D721Med (cell line): ENCODE data around the gene WNT8A.

Experiments
- DNase-seq: peaks from one replicate; pipeline ENCODE4 v3.0.0; 2011; ENCODE audit warnings: low spot score; ENCODE audit not compliant: insufficient read length
- FAIRE-seq: peaks from 2 replicates; lab custom pipeline; 2011; peaks lifted over from hg19 to GRCh38; lab: Jason Lieb, UNC
- TF ChIP-seq, protein P1 (sequence below): IDR thresholded peaks from 2 replicates; pipeline ENCODE4 v1.5.1; 2012; ENCODE audit warnings: mild to moderate bottlenecking, control low read depth; ENCODE audit not compliant: insufficient read depth; ENCODE audit errors: missing control alignments

The WNT8A gene

DNA sequence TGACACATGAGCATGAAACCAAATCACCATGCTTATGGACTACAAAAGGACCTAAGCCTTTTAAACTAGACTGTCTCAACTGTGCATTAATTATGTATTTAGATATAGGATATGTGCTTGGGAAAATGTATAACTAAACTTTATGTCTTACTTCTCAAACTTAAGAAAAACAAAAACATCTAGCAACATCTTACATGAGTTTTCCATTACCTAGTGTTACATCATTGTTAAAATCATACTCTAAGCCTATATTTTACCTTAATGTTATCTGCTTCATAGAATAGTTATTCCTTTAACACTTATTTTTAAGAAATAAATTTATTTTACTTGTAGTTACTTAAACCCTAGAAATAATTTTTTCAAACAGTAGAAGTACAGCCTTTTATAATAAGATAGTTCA is 31.4 kb downstream of the WNT8A start:
- DNase-seq (no peak), FAIRE-seq (peak; percentile 71)
- TF ChIP-seq, protein P1, sequence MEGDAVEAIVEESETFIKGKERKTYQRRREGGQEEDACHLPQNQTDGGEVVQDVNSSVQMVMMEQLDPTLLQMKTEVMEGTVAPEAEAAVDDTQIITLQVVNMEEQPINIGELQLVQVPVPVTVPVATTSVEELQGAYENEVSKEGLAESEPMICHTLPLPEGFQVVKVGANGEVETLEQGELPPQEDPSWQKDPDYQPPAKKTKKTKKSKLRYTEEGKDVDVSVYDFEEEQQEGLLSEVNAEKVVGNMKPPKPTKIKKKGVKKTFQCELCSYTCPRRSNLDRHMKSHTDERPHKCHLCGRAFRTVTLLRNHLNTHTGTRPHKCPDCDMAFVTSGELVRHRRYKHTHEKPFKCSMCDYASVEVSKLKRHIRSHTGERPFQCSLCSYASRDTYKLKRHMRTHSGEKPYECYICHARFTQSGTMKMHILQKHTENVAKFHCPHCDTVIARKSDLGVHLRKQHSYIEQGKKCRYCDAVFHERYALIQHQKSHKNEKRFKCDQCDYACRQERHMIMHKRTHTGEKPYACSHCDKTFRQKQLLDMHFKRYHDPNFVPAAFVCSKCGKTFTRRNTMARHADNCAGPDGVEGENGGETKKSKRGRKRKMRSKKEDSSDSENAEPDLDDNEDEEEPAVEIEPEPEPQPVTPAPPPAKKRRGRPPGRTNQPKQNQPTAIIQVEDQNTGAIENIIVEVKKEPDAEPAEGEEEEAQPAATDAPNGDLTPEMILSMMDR: no peak

DNA sequence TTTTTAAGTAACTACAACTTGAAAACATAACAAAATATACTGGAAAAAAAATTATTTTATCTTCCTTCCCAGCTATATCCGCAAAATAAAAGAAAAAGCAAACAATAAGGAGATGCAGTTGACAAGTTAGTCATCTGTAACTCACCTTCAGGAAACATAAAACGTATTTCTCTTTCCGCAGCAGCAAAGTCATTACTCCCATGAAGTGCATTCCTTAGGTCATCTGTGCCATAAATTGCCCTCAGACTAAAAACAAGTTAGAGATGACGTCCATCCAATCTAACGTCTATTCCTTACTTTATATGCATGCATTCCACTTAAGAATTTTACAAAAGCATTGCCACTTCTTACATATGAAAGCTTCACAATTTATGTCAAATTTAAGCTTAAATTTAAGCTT is 44.5 kb downstream of the WNT8A start:
- DNase-seq (no peak), FAIRE-seq (no peak)
- TF ChIP-seq, protein P1: no peak

DNA sequence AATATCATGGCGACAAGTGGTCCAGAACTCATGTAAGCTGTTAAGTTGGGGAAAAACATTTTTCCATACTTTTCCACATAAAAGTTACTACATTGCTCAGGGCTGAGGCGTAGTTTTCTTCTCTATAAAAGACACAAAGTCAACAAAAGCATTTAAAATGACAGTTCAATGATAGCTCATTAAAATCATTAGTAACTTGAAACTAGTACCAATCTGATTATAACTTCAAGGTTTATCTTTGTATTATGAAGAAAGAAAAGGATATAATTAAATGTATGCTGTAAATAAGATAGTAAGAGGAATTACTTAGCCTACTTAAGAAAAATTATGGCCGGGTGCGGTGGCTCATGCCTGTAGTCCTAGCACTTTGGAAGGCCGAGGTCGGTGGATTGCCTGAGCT is 45.5 kb downstream of the WNT8A start:
- FAIRE-seq (no peak), DNase-seq (no peak)
- TF ChIP-seq, protein P1: no peak

DNA sequence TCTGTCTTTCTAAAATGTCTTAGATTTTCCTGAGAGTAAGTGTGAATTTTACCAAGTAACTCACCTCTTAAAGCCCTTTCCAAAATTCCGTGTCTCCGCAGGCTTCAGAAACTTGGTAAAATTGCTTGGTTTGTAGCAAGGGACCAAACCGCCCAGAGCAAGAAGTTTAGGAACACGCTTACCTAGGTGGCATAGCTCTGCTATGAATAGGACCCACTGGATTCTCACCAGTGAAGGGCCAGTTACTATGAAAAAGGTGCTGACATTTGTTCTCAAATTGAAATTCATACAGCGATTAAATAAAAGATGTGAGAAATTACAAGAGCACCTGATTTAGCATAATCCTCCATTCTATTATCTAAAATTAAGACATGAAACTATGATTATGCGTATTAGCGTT is 48.7 kb downstream of the WNT8A start:
- TF ChIP-seq, protein P1: no peak
- no peak for FAIRE-seq
- no peak for DNase-seq

DNA sequence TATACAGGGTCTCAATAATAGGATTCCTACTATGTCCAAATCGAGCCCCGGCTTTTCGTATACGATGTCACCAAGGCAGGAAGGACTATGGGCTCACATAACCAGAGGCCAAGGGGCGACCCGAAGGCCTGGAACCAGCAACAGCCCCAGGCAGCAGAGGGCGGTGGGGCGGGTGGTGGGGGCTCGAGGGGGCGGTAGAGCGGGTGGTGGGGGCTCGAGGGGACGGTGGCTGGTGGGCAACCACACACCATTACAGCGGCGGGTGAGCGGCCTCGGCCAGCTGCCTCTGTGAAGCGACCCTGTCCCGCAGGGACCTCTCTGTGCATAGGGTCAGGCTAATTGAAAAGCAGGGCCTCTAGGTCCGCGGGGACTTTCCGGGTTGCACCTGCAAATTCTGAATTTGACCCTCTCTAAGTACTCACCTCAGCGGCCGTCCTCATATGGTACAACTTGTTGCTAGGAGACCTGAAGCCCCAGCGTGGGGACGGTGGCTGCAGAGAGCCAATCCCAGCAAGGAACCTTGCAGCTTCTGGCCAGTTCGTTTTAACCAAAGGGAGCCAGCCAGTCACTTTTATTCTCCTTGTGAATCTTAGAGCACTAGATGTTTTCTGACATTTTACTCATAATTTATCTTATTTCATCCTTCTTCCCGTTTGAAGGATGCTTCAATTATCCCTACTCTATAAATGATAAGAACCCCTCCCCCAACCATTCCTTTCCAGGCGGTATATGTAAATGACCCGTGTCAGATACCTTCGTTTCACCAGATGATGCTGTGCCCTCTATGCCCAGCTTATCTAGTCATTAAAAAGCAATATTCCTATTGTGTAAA is 55.3 kb downstream of the WNT8A start, which contains the start of gene NME5:
NME5 (minus strand) TSS at position 480 of the 832 bp plus-strand sequence. CDS start 648 bp downstream, outside the sequence.
- DNase-seq: peak; percentile 62
- FAIRE-seq: no peak
- TF ChIP-seq, protein P1: no peak

DNA sequence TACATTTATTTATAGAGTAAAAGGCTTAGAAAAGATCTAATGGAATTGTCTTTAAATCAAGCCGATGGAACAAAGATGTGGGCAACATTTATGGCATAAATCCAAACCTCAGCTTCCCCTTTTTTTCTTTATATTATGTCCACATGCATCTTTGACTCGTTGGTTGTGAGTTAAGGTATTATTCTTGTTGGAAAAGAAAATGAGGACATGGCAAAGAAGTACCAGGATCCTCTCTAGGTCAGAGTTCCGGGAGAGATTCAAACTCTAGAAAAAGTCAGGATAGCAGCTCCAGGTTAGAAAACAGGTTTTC is 55.9 kb downstream of the WNT8A start:
- TF ChIP-seq, protein P1: no peak
- no peak for FAIRE-seq

DNA sequence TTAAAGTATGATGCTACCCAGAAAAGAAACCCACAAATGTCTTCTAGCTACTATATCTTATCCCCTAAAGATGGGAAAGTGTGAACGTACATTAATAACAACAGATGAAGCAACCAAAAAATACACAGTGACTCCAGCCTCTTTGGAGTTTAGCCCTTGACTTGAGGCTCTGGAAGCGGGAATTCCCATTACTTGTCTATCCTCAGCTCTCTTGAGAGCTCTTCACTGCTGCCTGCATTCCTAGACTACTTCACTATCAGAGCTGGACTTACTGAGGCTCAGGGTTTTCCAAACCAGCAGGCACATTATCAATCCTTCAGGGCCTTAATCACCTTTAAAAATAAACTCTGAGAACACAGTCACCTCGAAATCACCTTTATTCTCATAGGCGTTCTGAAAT is 56.4 kb downstream of the WNT8A start:
- DNase-seq (no peak), FAIRE-seq (no peak)
- TF ChIP-seq, protein P1: no peak

More for the DNA sequence above, 55.9 kb downstream of the WNT8A start:
- DNase-seq: no peak
